Spleen (tissue), 7 donors: Measurements from ENCODE around the gene TBX10.
"Not testable (repeated sequence)": the region's sequence is repeated elsewhere in the genome, so short reads cannot be mapped to it uniquely, and the experiment has no call there.

ENCODE experiments used
- CTCF ChIP-seq, 11 experiments: fragments of 200-600 bp in 7 of 11; fragments of 450-650 bp in 4 of 11; sonication (generic) in 4 of 11; IDR thresholded peaks in 8 of 11; conservative IDR thresholded peaks in 3 of 11; 1 replicate in 7 of 11; 2 replicates in 4 of 11; pipeline versions ENCODE4 v1.4.0 to v1.8.0; 2016 to 2021; ENCODE audit warnings: antibody characterized with exemption in 11 of 11, inconsistent platforms in 4 of 11, mild to moderate bottlenecking in 1 of 11
- POLR2A ChIP-seq, 3 donors: fragments of 450-650 bp; IDR thresholded peaks; one replicate each; pipeline ENCODE4 v1.5.1; 2017; ENCODE audit warnings: antibody characterized with exemption in 3 of 3, mild to moderate bottlenecking in 1 of 3
- donor health status: DM: no; HTN: no; CAD: no; lungs with moderate emphysema.
- donor health status: DM: no; HTN: no; CAD: no.
- donor health status: DM: no; HTN: no; CAD: no.

GRCh38 chr11:67682126-67683034, 42.8 kb upstream of the TBX10 start:
- TF ChIP-seq POLR2A (IDR thresholded peaks at IDR 0.05); CTCF (IDR thresholded peaks at IDR 0.05 in 8 of 11, conservative IDR thresholded peaks at IDR 0.05 in 3 of 11): not testable (repeated sequence)
